A549 (cell line): ENCODE results near the gene EIF2S3B.

Experiments
- BHLHE40 ChIP-seq: IDR thresholded peaks from 2 replicates; pipeline ENCODE4 v1.6.1; 2012; ENCODE audit warnings: low read depth, low read length, inconsistent platforms
- CEBPB ChIP-seq, 2 experiments: fragments of >200 bp in 1 of 2; sonication (Bioruptor Twin) in 1 of 2; formaldehyde crosslinking in 1 of 2; IDR thresholded peaks; 2 replicates each; pipeline ENCODE4 v1.6.1; 2012 to 2016
- CTCF ChIP-seq: fragments of >200 bp; sonication (Bioruptor Twin); formaldehyde crosslinking; IDR thresholded peaks from 3 replicates; pipeline ENCODE4 v1.5.1; 2016
- FOXS1 ChIP-seq: fragments of 250-450 bp; sonication (Bioruptor Pico); IDR thresholded peaks from 2 replicates; pipeline ENCODE4 v1.5.0; 2020; ENCODE audit warnings: mild to moderate bottlenecking, moderate library complexity
- HES2 ChIP-seq: fragments of >200 bp; sonication (Bioruptor Twin); formaldehyde crosslinking; IDR thresholded peaks from 2 replicates; pipeline ENCODE4 v1.6.1; 2016
- HMGXB4 ChIP-seq: fragments of 250-450 bp; sonication (Bioruptor Pico); IDR thresholded peaks from 2 replicates; pipeline ENCODE4 v1.5.0; 2021; ENCODE audit warnings: mild to moderate bottlenecking, moderate library complexity, borderline replicate concordance
- JUN ChIP-seq, 2 experiments: fragments of >200 bp; sonication (Bioruptor Twin); formaldehyde crosslinking; IDR thresholded peaks; 2 replicates in 1 of 2; 3 replicates in 1 of 2; pipeline ENCODE4 v1.6.1; 2016 to 2017
- POLR2A ChIP-seq: IDR thresholded peaks from 2 replicates; pipeline ENCODE4 v1.6.1; 2012; ENCODE audit warnings: mild to moderate bottlenecking, low read length
- USF2 ChIP-seq: fragments of 450-650 bp; IDR thresholded peaks from 2 replicates; pipeline ENCODE4 v1.6.1; 2014; ENCODE audit warnings: antibody characterized with exemption

- TF ChIP-seq CTCF (no peak), HMGXB4 (no peak), CEBPB (IDR thresholded peaks at IDR 0.05) (no peak), BHLHE40 (no peak), POLR2A (no peak), HES2 (no peak), FOXS1 (CRISPR knock-in tag) (no peak), JUN (IDR thresholded peaks at IDR 0.05) (no peak), USF2 (no peak)
Observed at GRCh38 chr12:10456856-10457255, 48.8 kb upstream of the EIF2S3B start.
